OCI-LY1 (cell line): ENCODE data around the gene OLA1.

Source experiments
- H2AFZ ChIP-seq: fragments of 200-600 bp; sonication (generic), shearing (Covaris generic); 2 replicates; pipeline ENCODE4 v1.6.0; 2014; ENCODE audit warnings: antibody characterized with exemption, mild to moderate bottlenecking, low read length
- H3F3A ChIP-seq: fragments of 200-600 bp; sonication (generic), shearing (Covaris generic); 2 replicates; pipeline ENCODE4 v1.6.0; 2014; ENCODE audit warnings: mild to moderate bottlenecking, antibody characterized with exemption, low read length, moderate library complexity; ENCODE audit not compliant: insufficient read depth
- H3K27ac ChIP-seq: fragments of 200-600 bp; sonication (generic); 2 replicates; pipeline ENCODE4 v1.5.1; 2014; ENCODE audit warnings: low read length, mixed run types, mild to moderate bottlenecking, low read depth; ENCODE audit not compliant: poor library complexity, severe bottlenecking
- H3K27me3 ChIP-seq: fragments of 200-600 bp; sonication (generic); 2 replicates; pipeline ENCODE4 v1.6.0; 2014; ENCODE audit warnings: antibody characterized with exemption, mild to moderate bottlenecking, low read length, moderate library complexity; ENCODE audit not compliant: insufficient read depth
- H3K36me3 ChIP-seq: fragments of 200-600 bp; sonication (generic); 2 replicates; pipeline ENCODE4 v1.6.1; 2014; ENCODE audit warnings: mild to moderate bottlenecking, antibody characterized with exemption, low read length, moderate library complexity, mixed read lengths; ENCODE audit not compliant: insufficient read depth
- H3K4me1 ChIP-seq: fragments of 200-600 bp; sonication (generic); 2 replicates; pipeline ENCODE4 v1.5.1; 2014; ENCODE audit warnings: mild to moderate bottlenecking, low read length, moderate library complexity; ENCODE audit not compliant: insufficient read depth, severe bottlenecking
- H3K4me2 ChIP-seq: fragments of 200-600 bp; sonication (generic), shearing (Covaris generic); 2 replicates; pipeline ENCODE4 v1.6.1; 2014; ENCODE audit warnings: low read length
- H3K4me3 ChIP-seq: fragments of 200-600 bp; sonication (generic); 2 replicates; pipeline ENCODE4 v1.5.1; 2014; ENCODE audit warnings: low read length, low read depth, mild to moderate bottlenecking, mixed read lengths; ENCODE audit not compliant: poor library complexity, severe bottlenecking
- H3K79me2 ChIP-seq: fragments of 200-600 bp; shearing (Covaris generic); 2 replicates; pipeline ENCODE4 v1.6.1; 2016; ENCODE audit warnings: mixed run types, low read length, mixed read lengths; ENCODE audit not compliant: insufficient read depth
- H3K9ac ChIP-seq: fragments of 200-600 bp; sonication (generic), shearing (Covaris generic); 2 replicates; pipeline ENCODE4 v1.6.1; 2014; ENCODE audit warnings: mild to moderate bottlenecking, low read length, mixed read lengths
- H3K9me2 ChIP-seq: fragments of 200-600 bp; sonication (generic), shearing (Covaris generic); 2 replicates; pipeline ENCODE4 v1.6.1; 2014; ENCODE audit warnings: low read depth, mild to moderate bottlenecking, low read length, mixed read lengths
- H3K9me3 ChIP-seq: fragments of 200-600 bp; shearing (Covaris generic); 2 replicates; pipeline ENCODE4 v1.6.1; 2014; ENCODE audit warnings: low read length, mixed read lengths
- H4K20me1 ChIP-seq: fragments of 200-600 bp; sonication (generic), shearing (Covaris generic); 2 replicates; pipeline ENCODE4 v1.6.0; 2016; ENCODE audit warnings: mild to moderate bottlenecking, low read length; ENCODE audit not compliant: insufficient read depth
- CTCF ChIP-seq: fragments of 200-600 bp; sonication (generic), shearing (Covaris generic); IDR thresholded peaks from 2 replicates; pipeline ENCODE4 v1.5.1; 2017; ENCODE audit warnings: mild to moderate bottlenecking, antibody characterized with exemption, low read length, moderate library complexity, mixed read lengths
- EZH2 ChIP-seq: fragments of 200-600 bp; sonication (generic), shearing (Covaris generic); IDR thresholded peaks from 2 replicates; pipeline ENCODE4 v1.8.0; 2017; ENCODE audit warnings: borderline replicate concordance, mixed run types, mild to moderate bottlenecking, antibody characterized with exemption, low read length, moderate library complexity, mixed read lengths

The OLA1 gene

DNA sequence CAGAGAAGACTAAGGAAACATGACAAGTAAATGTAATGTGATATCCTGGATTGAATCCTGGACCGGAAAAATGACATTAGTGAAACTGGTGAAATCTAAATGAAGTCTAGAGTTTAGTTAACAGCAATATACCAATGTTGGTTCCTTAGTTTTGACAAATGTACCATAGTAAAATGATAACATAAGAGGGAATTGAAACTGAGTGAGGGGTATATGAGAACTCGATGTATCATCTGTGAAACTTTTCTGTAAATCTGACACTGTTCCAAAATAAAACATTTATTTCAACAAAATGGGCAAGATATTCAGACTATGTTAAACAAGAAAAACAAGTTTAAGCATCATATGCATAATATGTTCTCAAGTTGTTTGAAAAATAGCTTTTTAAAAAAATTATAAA, 63.8 kb downstream of the OLA1 start:
- Histone ChIP-seq H3K4me3 (no peak overlapping the region), H3K79me2 (0 out of 2 replicates have a peak, but pooled peaks cover 9% of the 10 kb centered on the region), H3K9me3 (no peaks in the 10 kb centered on the region), H2AFZ (no peak overlapping the region), H3K27me3 (no peaks in the 10 kb centered on the region), H3F3A (no peaks in the 10 kb centered on the region), H3K36me3 (no peaks in the 10 kb centered on the region; the same call in 1 of the 2 replicates), H3K4me1 (no peaks in the 10 kb centered on the region), H3K4me2 (no peak overlapping the region), H3K9ac (no peak overlapping the region), H4K20me1 (no peaks in the 10 kb centered on the region), H3K27ac (no peak overlapping the region), H3K9me2 (no peaks in the 10 kb centered on the region)
- TF ChIP-seq EZH2 (no peak), CTCF (no peak)

GRCh38 chr2:174183076-174183475, 65.3 kb downstream of the OLA1 start:
- Histone ChIP-seq H3K9me3 (no peaks in the 10 kb centered on the region), H3K4me3 (no peak overlapping the region), H3K9ac (no peak overlapping the region), H3K27ac (no peak overlapping the region), H4K20me1 (no peaks in the 10 kb centered on the region), H3K79me2 (0 out of 2 replicates have a peak, but pooled peaks cover 22% of the 10 kb centered on the region), H2AFZ (no peak overlapping the region), H3K9me2 (no peaks in the 10 kb centered on the region), H3F3A (no peaks in the 10 kb centered on the region), H3K4me1 (no peaks in the 10 kb centered on the region), H3K36me3 (no peaks in the 10 kb centered on the region; the same call in 1 of the 2 replicates), H3K27me3 (no peaks in the 10 kb centered on the region), H3K4me2 (no peak overlapping the region)
- TF ChIP-seq EZH2 (no peak), CTCF (no peak)

- no peak overlapping the region for H2AFZ ChIP-seq
- H3K27me3 ChIP-seq: no peaks in the 10 kb centered on the region
- H3F3A ChIP-seq: no peaks in the 10 kb centered on the region
- no peak overlapping the region for H3K9ac ChIP-seq
- no peak overlapping the region for H3K27ac ChIP-seq
- H3K4me2 ChIP-seq: no peak overlapping the region
- no peaks in the 10 kb centered on the region for H4K20me1 ChIP-seq
- H3K4me1 ChIP-seq: no peaks in the 10 kb centered on the region
- no peaks in the 10 kb centered on the region for H3K9me3 ChIP-seq
- no peaks in the 10 kb centered on the region for H3K36me3 ChIP-seq
- H3K9me2 ChIP-seq: no peaks in the 10 kb centered on the region
- TF ChIP-seq EZH2 (no peak), CTCF (no peak)
- no peak overlapping the region for H3K4me3 ChIP-seq
- H3K79me2 ChIP-seq: 0 out of 2 replicates have a peak, but pooled peaks cover 21% of the 10 kb centered on the region
These were observed 67.0 kb downstream of the OLA1 start for GRCh38 chr2:174181368-174181767.
